Epithelial cell of esophagus (primary cell): ENCODE results near the gene C5AR2.
"Not testable (repeated sequence)": the region's sequence is repeated elsewhere in the genome, so short reads cannot be mapped to it uniquely, and the experiment has no call there.

Experiments used
- DNase-seq: peaks from one replicate; pipeline ENCODE4 v3.0.0; 2010; ENCODE audit warnings: low read depth
- H3K4me3 ChIP-seq: 2 replicates; pipeline ENCODE4 v1.5.1; 2011; ENCODE audit warnings: mild to moderate bottlenecking, low read length, control low read depth
- CTCF ChIP-seq: IDR thresholded peaks from 2 replicates; pipeline ENCODE4 v1.5.1; 2011; ENCODE audit warnings: low read depth, mild to moderate bottlenecking, low read length, control low read depth, inconsistent platforms; ENCODE audit not compliant: insufficient read depth; ENCODE audit errors: missing control alignments

C5AR2 gene

GRCh38 chr19:47363758-47364531 lies 32.0 kb downstream of the C5AR2 start:
- no peak overlapping the region for H3K4me3 ChIP-seq
- peak; percentile 55 for DNase-seq
- no peak for TF ChIP-seq CTCF

- H3K4me3 ChIP-seq, DNase-seq: not testable (repeated sequence)
These were observed 33.5 kb downstream of the C5AR2 start for GRCh38 chr19:47365455-47365854.

GRCh38 chr19:47370045-47370611 lies 38.2 kb downstream of the C5AR2 start:
- H3K4me3 ChIP-seq, result no peak overlapping the region
- no peak for TF ChIP-seq CTCF
- peak; percentile 48 for DNase-seq

GRCh38 chr19:47371261-47371660 lies 39.3 kb downstream of the C5AR2 start:
- no peak overlapping the region for H3K4me3 ChIP-seq
- no peak for TF ChIP-seq CTCF
- no peak for DNase-seq

GRCh38 chr19:47372603-47373002 lies 40.6 kb downstream of the C5AR2 start:
- no peak for TF ChIP-seq CTCF
- H3K4me3 ChIP-seq, result no peak overlapping the region
- DNase-seq, result no peak

GRCh38 chr19:47373246-47374240 lies 41.6 kb downstream of the C5AR2 start:
- no peak overlapping the region for H3K4me3 ChIP-seq

More at GRCh38 chr19:47373246-47374240, 41.6 kb downstream of the C5AR2 start:
- DNase-seq, result no peak
- no peak for TF ChIP-seq CTCF
